Retinal pigment epithelial cell (primary cell): ENCODE results near the gene SNRNP25.
A peak's percentile ranks its signal among the peaks of the same experiment; 100 is the strongest.

Experiments
- DNase-seq: peaks from one replicate; pipeline ENCODE4 v3.0.0-alpha.2; 2010; ENCODE audit warnings: low read depth
- H3K4me3 ChIP-seq: 2 replicates; pipeline ENCODE4 v1.5.1; 2011; ENCODE audit warnings: mild to moderate bottlenecking, low read length, control low read depth, moderate library complexity
- TF ChIP-seq, protein P1 (sequence below): conservative IDR thresholded peaks from 2 replicates; pipeline ENCODE4 v1.5.1; 2011; ENCODE audit warnings: low read depth, low read length, control low read depth, inconsistent platforms

SNRNP25 gene

GRCh38 chr16:102060-102855 is 48.6 kb downstream of the SNRNP25 start:
- no peak overlapping the region for H3K4me3 ChIP-seq
- TF ChIP-seq, protein P1, sequence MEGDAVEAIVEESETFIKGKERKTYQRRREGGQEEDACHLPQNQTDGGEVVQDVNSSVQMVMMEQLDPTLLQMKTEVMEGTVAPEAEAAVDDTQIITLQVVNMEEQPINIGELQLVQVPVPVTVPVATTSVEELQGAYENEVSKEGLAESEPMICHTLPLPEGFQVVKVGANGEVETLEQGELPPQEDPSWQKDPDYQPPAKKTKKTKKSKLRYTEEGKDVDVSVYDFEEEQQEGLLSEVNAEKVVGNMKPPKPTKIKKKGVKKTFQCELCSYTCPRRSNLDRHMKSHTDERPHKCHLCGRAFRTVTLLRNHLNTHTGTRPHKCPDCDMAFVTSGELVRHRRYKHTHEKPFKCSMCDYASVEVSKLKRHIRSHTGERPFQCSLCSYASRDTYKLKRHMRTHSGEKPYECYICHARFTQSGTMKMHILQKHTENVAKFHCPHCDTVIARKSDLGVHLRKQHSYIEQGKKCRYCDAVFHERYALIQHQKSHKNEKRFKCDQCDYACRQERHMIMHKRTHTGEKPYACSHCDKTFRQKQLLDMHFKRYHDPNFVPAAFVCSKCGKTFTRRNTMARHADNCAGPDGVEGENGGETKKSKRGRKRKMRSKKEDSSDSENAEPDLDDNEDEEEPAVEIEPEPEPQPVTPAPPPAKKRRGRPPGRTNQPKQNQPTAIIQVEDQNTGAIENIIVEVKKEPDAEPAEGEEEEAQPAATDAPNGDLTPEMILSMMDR: no peak
- DNase-seq: no peak

GRCh38 chr16:104355-104754 is 50.7 kb downstream of the SNRNP25 start:
- DNase-seq: no peak
- H3K4me3 ChIP-seq: no peak overlapping the region
- TF ChIP-seq, protein P1: no peak

DNA sequence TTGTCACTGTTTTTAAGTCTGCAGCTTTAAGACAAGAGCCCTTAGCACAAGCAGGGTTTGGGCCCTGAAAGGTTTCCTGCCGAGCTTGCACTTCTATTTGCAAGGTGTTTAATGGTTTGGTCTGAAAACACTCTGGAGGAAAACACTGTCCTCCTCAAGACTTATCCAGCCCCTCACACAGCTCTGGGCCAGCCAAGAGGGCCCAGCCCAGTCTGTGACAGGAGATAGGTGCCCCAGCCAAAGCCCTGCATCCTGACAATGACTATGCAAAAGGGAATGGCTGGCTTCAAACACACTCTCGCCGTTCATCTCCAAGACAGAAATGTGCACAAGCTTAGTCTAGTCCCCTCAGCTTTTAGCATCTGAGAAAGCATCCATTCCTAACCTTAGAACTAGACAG is 51.3 kb downstream of the SNRNP25 start:
- DNase-seq: no peak
- H3K4me3 ChIP-seq: no peak overlapping the region
- TF ChIP-seq, protein P1: no peak

GRCh38 chr16:105521-105920 is 51.9 kb downstream of the SNRNP25 start:
- no peak for DNase-seq

GRCh38 chr16:106623-107324 is 53.1 kb downstream of the SNRNP25 start:
- no peak overlapping the region for H3K4me3 ChIP-seq
- TF ChIP-seq, protein P1: peak; percentile 83
- DNase-seq: no peak

More at GRCh38 chr16:105521-105920, 51.9 kb downstream of the SNRNP25 start:
- TF ChIP-seq, protein P1: no peak
- H3K4me3 ChIP-seq: no peak overlapping the region
